ENCODE measurements around the gene ITGA11. TPM values are rescaled to one million over a fixed set of nuclear protein-coding genes. Genes with fewer than 3 reads are reported as not detected.

The ITGA11 gene
- total RNA-seq, 1 donor from 2014 or later: 3.1 TPM

GRCh38 chr15:68379759-68380290 is 52.1 kb downstream of the ITGA11 start:
- Mint-ChIP-seq H3K4me1 (peaks cover 25% of the 10 kb centered on the region), H3K36me3 (ENCODE audit: low read depth) (no peaks in the 10 kb centered on the region), H3K27me3 (peaks cover 3% of the 10 kb centered on the region), H3K9me3 (no peaks in the 10 kb centered on the region), H3K27ac (peak overlapping the region; percentile 74), H3K4me3 (peak overlapping the region; percentile 36)
- intact Hi-C loops (cut with micrococcal nuclease): no loop called here
- DNase-seq: peak; percentile 61

GRCh38 chr15:68379058-68379758 is 52.8 kb downstream of the ITGA11 start:
- peak overlapping the region; percentile 74 for H3K27ac Mint-ChIP-seq
- intact Hi-C loops (cut with micrococcal nuclease): no loop called here

GRCh38 chr15:68378595-68378994 is 53.4 kb downstream of the ITGA11 start:
- intact Hi-C loops (cut with micrococcal nuclease): no loop called here
- peaks cover 1% of the 10 kb centered on the region for H3K27me3 Mint-ChIP-seq
- H3K4me3 Mint-ChIP-seq: no peak overlapping the region
- DNase-seq: no peak
- H3K9me3 Mint-ChIP-seq: no peaks in the 10 kb centered on the region
- no peak overlapping the region for H3K27ac Mint-ChIP-seq
- H3K4me1 Mint-ChIP-seq: peaks cover 24% of the 10 kb centered on the region
- H3K36me3 Mint-ChIP-seq (ENCODE audit: low read depth): no peaks in the 10 kb centered on the region

More at GRCh38 chr15:68379058-68379758, 52.8 kb downstream of the ITGA11 start:
- Mint-ChIP-seq H3K27me3 (peaks cover 3% of the 10 kb centered on the region), H3K4me3 (peak overlapping the region; percentile 36), H3K9me3 (no peaks in the 10 kb centered on the region), H3K36me3 (ENCODE audit: low read depth) (no peaks in the 10 kb centered on the region), H3K4me1 (peaks cover 25% of the 10 kb centered on the region)
- DNase-seq: peak; percentile 60

GRCh38 chr15:68377766-68378165 is 54.2 kb downstream of the ITGA11 start:
- DNase-seq: peak; percentile 41
- no peaks in the 10 kb centered on the region for H3K9me3 Mint-ChIP-seq
- intact Hi-C loops (cut with micrococcal nuclease): no loop called here

GRCh38 chr15:68376447-68377060 is 55.4 kb downstream of the ITGA11 start:
- H3K4me3 Mint-ChIP-seq: no peak overlapping the region
- H3K27ac Mint-ChIP-seq: no peak overlapping the region

More at GRCh38 chr15:68377766-68378165, 54.2 kb downstream of the ITGA11 start:
- Mint-ChIP-seq H3K4me3 (no peak overlapping the region), H3K27me3 (no peaks in the 10 kb centered on the region), H3K27ac (no peak overlapping the region), H3K4me1 (peaks cover 23% of the 10 kb centered on the region), H3K36me3 (ENCODE audit: low read depth) (no peaks in the 10 kb centered on the region)

GRCh38 chr15:68375716-68376220 is 56.2 kb downstream of the ITGA11 start:
- intact Hi-C loops (cut with micrococcal nuclease): no loop called here
- Mint-ChIP-seq H3K36me3 (ENCODE audit: low read depth) (no peaks in the 10 kb centered on the region), H3K9me3 (no peaks in the 10 kb centered on the region), H3K27ac (no peak overlapping the region), H3K4me3 (no peak overlapping the region), H3K27me3 (no peaks in the 10 kb centered on the region), H3K4me1 (peaks cover 22% of the 10 kb centered on the region)
- peak; percentile 23 for DNase-seq

More at GRCh38 chr15:68376447-68377060, 55.4 kb downstream of the ITGA11 start:
- DNase-seq: peak; percentile 48
- intact Hi-C loops (cut with micrococcal nuclease): no loop called here
- H3K9me3 Mint-ChIP-seq: no peaks in the 10 kb centered on the region
- peaks cover 23% of the 10 kb centered on the region for H3K4me1 Mint-ChIP-seq
- H3K27me3 Mint-ChIP-seq: no peaks in the 10 kb centered on the region
- H3K36me3 Mint-ChIP-seq (ENCODE audit: low read depth): no peaks in the 10 kb centered on the region

- no peaks in the 10 kb centered on the region for H3K9me3 Mint-ChIP-seq
- peak; percentile 47 for DNase-seq
- H3K4me1 Mint-ChIP-seq: peaks cover 16% of the 10 kb centered on the region
- intact Hi-C loops (cut with micrococcal nuclease): no loop called here
- no peak overlapping the region for H3K27ac Mint-ChIP-seq
- no peaks in the 10 kb centered on the region for H3K36me3 Mint-ChIP-seq (ENCODE audit: low read depth)
- H3K4me3 Mint-ChIP-seq: no peak overlapping the region
- H3K27me3 Mint-ChIP-seq: no peaks in the 10 kb centered on the region
These were observed 56.8 kb downstream of the ITGA11 start for GRCh38 chr15:68375191-68375631.

GRCh38 chr15:68374168-68374745 is 57.7 kb downstream of the ITGA11 start:
- intact Hi-C loops (cut with micrococcal nuclease): no loop called here
- no peak for DNase-seq

GRCh38 chr15:68373028-68373427 is 58.9 kb downstream of the ITGA11 start:
- DNase-seq: no peak
- peaks cover 2% of the 10 kb centered on the region for H3K27me3 Mint-ChIP-seq
- H3K4me1 Mint-ChIP-seq: no peaks in the 10 kb centered on the region
- H3K27ac Mint-ChIP-seq: no peak overlapping the region
- H3K9me3 Mint-ChIP-seq: no peaks in the 10 kb centered on the region
- H3K4me3 Mint-ChIP-seq: no peak overlapping the region
- intact Hi-C loops (cut with micrococcal nuclease): no loop called here
- H3K36me3 Mint-ChIP-seq (ENCODE audit: low read depth): no peaks in the 10 kb centered on the region

More at GRCh38 chr15:68374168-68374745, 57.7 kb downstream of the ITGA11 start:
- H3K4me1 Mint-ChIP-seq: peaks cover 7% of the 10 kb centered on the region
- H3K27ac Mint-ChIP-seq: no peak overlapping the region
- H3K27me3 Mint-ChIP-seq: no peaks in the 10 kb centered on the region
- H3K9me3 Mint-ChIP-seq: no peaks in the 10 kb centered on the region
- no peaks in the 10 kb centered on the region for H3K36me3 Mint-ChIP-seq (ENCODE audit: low read depth)
- H3K4me3 Mint-ChIP-seq: no peak overlapping the region

GRCh38 chr15:68372291-68372811 is 59.6 kb downstream of the ITGA11 start:
- intact Hi-C loops (cut with micrococcal nuclease): no loop called here
- Mint-ChIP-seq H3K9me3 (no peaks in the 10 kb centered on the region), H3K4me3 (no peak overlapping the region), H3K27me3 (peaks cover 2% of the 10 kb centered on the region), H3K4me1 (peaks cover 3% of the 10 kb centered on the region), H3K27ac (no peak overlapping the region), H3K36me3 (ENCODE audit: low read depth) (no peaks in the 10 kb centered on the region)
- DNase-seq: no peak

- peaks cover 7% of the 10 kb centered on the region for H3K4me1 Mint-ChIP-seq
- DNase-seq: no peak
- peaks cover 2% of the 10 kb centered on the region for H3K27me3 Mint-ChIP-seq
- H3K9me3 Mint-ChIP-seq: no peaks in the 10 kb centered on the region
- H3K4me3 Mint-ChIP-seq: no peak overlapping the region
- intact Hi-C loops (cut with micrococcal nuclease): no loop called here
- no peaks in the 10 kb centered on the region for H3K36me3 Mint-ChIP-seq (ENCODE audit: low read depth)
- H3K27ac Mint-ChIP-seq: no peak overlapping the region
These were observed 60.1 kb downstream of the ITGA11 start for GRCh38 chr15:68371851-68372250.

- intact Hi-C loops (cut with micrococcal nuclease): no loop called here
- H3K4me3 Mint-ChIP-seq: no peak overlapping the region
- H3K4me1 Mint-ChIP-seq: peaks cover 9% of the 10 kb centered on the region
- no peaks in the 10 kb centered on the region for H3K36me3 Mint-ChIP-seq (ENCODE audit: low read depth)
- no peak for DNase-seq
- H3K9me3 Mint-ChIP-seq: no peaks in the 10 kb centered on the region
- peaks cover 2% of the 10 kb centered on the region for H3K27me3 Mint-ChIP-seq
- H3K27ac Mint-ChIP-seq: no peak overlapping the region
These were observed 60.8 kb downstream of the ITGA11 start for GRCh38 chr15:68371160-68371559.

GRCh38 chr15:68370768-68371151 is 61.2 kb downstream of the ITGA11 start:
- Mint-ChIP-seq H3K4me3 (no peak overlapping the region), H3K36me3 (ENCODE audit: low read depth) (no peaks in the 10 kb centered on the region), H3K27me3 (peaks cover 2% of the 10 kb centered on the region), H3K27ac (no peak overlapping the region), H3K9me3 (no peaks in the 10 kb centered on the region), H3K4me1 (peaks cover 10% of the 10 kb centered on the region)
- intact Hi-C loops (cut with micrococcal nuclease): no loop called here
- DNase-seq: no peak

All from activated CD4-positive, alpha-beta T cell treated with anti-CD3 and anti-CD28 coated beads, Interleukin-2, amount 10 ng/mL, durations not matched to agents 24 days and 14 days (primary cell).